Measurements from ENCODE around the gene HDAC4.

The HDAC4 gene

GRCh38 chr2:239112127-239112774 is 288.6 kb downstream of the HDAC4 start:
- TF ChIP-seq CTCF (conservative IDR thresholded peaks at IDR 0.05; ENCODE audit: low read length) = no peak
- no peak for DNase-seq (ENCODE audit: low read depth)
- no peak overlapping the region for H3K4me3 ChIP-seq (ENCODE audit: low read length)

DNA sequence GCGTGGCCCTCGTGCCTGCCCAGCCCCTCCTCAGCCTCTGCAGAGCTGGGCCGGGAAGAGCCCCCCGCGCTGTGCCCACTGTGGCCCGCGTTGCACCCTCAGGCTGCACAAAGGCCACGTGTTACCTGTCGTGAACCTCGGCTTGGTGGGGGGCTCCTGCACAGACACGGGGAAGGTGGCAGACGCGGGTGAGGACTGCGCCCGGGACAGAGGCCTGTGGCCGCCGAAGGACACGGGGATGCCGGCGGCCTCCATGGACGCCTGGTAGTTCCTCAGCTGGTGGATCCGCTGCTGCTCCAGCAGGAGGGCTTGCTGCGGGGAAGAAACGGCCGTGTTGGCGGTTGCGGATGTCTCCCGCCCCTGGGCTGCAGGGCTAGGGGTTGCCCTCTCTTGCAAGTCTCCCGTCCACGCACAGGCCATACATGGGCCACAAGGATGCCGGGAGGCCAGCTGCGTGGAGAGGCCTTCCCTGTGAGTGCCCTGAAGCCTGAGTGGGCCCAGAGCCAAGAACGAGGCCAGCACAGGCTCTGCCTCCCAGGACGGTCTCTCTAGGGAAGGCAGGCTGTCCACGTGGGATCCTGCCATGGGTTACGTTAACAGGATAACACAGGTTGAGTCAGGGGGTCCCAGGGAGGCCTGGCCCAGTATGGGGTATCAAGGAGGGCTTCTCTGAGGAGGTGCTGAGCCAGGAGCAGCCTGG is 289.3 kb downstream of the HDAC4 start:
- no peak for TF ChIP-seq CTCF (conservative IDR thresholded peaks at IDR 0.05; ENCODE audit: low read length)
- no peak for DNase-seq (ENCODE audit: low read depth)
- H3K4me3 ChIP-seq (ENCODE audit: low read length) = no peak overlapping the region

DNA sequence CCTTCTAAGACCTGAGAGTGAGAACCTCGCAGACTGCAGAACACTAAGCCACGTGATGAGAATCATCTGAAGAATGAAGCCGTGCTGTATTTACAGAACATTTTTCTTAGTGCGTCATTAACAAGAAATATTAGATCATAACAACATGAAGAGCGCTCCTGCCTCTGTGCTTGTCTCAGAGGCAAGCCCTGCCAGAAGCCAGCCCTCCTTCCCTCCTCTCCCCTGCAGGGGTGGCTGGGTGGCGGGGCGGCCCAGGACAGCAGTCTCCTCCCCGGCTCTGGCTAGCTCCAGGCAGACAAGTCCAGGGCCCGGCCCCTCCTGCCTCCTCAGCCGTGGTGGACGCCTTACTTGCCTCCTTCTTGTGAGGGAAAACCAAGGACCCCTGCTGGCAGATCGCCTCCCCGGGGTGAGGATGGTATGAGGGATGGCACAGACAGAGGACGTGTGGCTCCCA is 290.2 kb downstream of the HDAC4 start:
- no peak for TF ChIP-seq CTCF (conservative IDR thresholded peaks at IDR 0.05; ENCODE audit: low read length)
- H3K4me3 ChIP-seq (ENCODE audit: low read length) = no peak overlapping the region
- no peak for DNase-seq (ENCODE audit: low read depth)

- no peak overlapping the region for H3K4me3 ChIP-seq (ENCODE audit: low read length)
- no peak for TF ChIP-seq CTCF (conservative IDR thresholded peaks at IDR 0.05; ENCODE audit: low read length)
- no peak for DNase-seq (ENCODE audit: low read depth)
Measured at GRCh38 chr2:239109928-239110545, 290.8 kb downstream of the HDAC4 start.

DNA sequence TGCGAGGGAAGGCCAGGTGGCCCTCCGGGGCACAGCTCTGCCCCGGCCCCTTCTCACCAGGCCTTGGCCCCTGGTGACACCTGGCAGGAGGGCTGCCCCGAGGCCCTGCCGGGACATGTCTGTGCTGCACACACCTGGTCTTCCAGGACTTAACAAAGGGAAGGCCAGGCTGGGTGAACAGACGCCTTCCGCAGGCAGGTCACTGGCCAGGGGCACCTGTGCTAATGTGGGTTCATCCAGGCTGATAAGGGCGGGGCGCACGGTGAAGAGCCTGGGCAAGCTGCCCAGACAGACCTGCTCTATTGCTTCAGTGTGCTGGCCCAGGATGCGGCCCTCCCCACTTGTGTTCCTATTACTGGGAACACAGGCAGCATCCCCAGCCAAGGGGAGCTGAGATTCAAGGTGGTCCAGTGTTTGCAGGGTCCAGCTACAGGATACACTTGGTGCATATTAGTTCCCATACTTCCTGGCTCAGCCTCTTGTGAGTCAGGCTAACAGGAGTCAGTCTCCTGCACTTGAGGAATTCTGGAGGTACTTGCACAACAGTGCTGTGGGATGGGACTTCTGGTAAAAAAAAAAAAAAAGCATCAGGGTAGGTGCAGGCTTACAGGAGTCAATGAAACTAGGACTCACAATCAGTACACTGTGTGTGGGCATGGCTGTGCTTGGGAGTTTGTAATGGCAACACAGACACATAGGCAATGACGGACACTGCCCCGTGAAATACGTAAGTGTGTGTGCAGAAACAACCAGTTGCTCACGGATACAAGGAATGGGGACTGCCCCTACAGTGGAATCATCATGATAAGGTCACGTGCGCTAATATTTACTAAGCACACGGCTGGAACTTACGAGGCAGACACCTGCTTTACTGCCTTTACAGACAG is 291.5 kb downstream of the HDAC4 start:
- H3K4me3 ChIP-seq (ENCODE audit: low read length) = no peak overlapping the region
- DNase-seq (ENCODE audit: low read depth) = peak; percentile 28
- TF ChIP-seq CTCF (conservative IDR thresholded peaks at IDR 0.05; ENCODE audit: low read length) = no peak

DNA sequence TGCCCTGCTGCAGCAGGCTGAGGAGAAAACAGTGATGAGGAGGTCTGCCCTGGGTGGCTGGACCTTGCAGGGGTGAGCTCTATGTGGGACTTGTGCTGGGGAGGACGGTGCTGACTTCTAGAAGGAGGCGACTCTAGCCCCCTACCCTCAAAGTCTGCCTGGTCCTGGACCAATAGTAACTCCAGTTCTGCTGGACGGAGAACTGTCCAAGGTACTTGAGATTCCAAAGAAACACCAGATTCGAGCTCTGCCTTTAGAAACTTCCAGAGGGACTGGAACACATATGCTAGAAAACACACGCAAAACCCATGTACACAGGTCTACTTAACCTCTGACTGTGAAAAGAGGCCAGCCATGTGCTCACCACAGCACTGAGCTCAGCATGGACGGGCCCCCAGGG is 292.4 kb downstream of the HDAC4 start:
- TF ChIP-seq CTCF (conservative IDR thresholded peaks at IDR 0.05; ENCODE audit: low read length) = no peak
- no peak overlapping the region for H3K4me3 ChIP-seq (ENCODE audit: low read length)
- DNase-seq (ENCODE audit: low read depth) = no peak
